GM18511 (cell line): Measurements from ENCODE around the gene EGFR.
"Not testable (repeated sequence)": the region's sequence is repeated elsewhere in the genome, so short reads cannot be mapped to it uniquely, and the experiment has no call there.

Experiments
- ATAC-seq: cut with Tn5 transposase; IDR thresholded peaks from one replicate; pipeline ENCODE4 v1.9.1; 2021; ENCODE audit warnings: mild to moderate bottlenecking, moderate library complexity; ENCODE audit not compliant: unreplicated experiment

EGFR gene

GRCh38 chr7:55034776-55035175 lies 16.0 kb downstream of the EGFR start:
- ATAC-seq, result no peak

GRCh38 chr7:55035410-55035809 lies 16.6 kb downstream of the EGFR start:
- ATAC-seq, result not testable (repeated sequence)

DNA sequence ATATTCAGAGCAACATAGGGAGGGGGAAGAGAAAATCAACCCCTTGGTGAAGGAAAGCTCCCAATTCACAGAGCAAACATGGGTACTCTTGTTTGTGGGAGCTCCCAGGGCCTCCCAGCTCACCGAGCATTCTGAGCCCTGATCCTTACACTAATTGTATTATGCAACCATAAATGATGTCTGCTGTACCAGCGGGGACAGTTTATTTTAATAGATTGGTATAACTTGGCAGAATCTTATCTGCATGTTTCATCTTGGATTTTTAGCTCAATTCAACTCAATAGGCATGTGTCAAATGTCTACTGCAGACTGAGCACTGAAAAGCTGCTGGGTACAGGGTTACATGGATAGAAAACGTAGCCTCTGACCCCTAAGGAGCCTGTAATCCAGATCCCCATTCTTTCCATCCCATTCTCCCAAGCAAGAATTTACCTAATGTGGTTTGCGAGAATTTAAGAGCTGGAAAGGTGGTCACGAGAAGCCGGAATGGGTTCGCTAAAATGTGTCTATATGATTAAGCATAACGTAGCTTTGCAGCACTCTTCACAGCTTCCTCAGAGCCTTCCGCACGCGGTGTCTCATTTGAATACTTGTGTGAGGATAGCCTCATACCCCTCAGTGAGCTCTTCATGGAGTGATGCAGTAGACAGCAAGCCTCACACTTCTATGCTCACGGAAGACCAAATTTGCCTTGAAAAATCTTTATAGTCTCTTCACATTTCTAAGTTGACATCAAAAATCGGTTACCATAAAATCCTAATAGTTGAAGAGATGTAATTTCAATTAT lies 18.3 kb downstream of the EGFR start:
- no peak for ATAC-seq

DNA sequence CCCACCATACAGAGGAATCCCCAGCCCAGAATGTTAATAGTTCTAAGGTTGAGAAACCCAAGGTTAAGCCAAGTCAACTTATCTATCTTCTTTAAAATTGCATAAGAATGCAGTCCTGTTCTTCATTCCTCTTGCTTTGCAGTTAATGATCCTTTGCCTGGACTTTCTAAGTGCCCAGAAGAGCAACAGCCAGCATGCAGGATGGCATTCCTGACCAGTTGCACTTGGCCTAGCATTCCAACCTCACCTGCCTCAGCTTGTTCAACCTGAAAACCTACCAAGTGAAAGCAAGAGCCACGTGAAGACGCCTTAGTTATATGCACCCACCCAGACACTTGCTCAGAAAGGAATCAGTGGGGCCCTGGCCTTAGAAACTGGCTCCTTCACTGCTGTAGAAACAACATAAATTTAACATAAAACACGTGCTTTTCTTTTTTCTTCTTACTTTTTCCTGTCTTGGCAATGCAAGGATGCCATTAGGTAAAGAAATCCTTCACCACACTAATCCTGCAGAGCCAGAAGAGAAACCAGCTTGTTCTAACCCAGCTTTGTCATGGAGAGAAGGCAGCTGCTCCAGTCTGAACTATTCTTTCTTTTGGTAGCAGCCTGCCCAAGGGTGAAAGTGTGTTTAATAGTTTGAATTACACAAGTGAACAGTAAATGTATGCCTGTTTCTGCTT lies 25.0 kb downstream of the EGFR start:
- ATAC-seq, result no peak

GRCh38 chr7:55044371-55044717 lies 25.5 kb downstream of the EGFR start:
- no peak for ATAC-seq

DNA sequence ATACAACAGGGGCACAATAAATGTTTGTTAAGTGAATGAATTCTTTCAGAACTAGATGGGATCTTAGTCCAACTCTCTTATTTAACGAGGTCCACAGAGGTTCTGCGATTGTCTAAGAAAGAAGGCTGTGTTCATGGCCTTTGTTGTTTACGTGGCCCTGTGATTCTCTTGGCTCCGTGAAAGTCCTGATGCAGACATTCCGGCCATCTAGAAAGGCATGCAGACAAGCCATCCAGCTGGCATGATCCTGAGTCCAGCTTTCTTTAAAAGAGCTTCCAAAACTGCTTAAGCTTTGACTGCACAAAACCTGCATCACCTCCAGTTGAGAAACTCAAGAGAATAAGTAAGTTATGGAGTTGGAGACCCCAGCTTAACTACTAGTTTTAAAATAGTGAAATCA lies 26.0 kb downstream of the EGFR start:
- no peak for ATAC-seq

GRCh38 chr7:55046582-55047342 lies 27.9 kb downstream of the EGFR start:
- no peak for ATAC-seq

DNA sequence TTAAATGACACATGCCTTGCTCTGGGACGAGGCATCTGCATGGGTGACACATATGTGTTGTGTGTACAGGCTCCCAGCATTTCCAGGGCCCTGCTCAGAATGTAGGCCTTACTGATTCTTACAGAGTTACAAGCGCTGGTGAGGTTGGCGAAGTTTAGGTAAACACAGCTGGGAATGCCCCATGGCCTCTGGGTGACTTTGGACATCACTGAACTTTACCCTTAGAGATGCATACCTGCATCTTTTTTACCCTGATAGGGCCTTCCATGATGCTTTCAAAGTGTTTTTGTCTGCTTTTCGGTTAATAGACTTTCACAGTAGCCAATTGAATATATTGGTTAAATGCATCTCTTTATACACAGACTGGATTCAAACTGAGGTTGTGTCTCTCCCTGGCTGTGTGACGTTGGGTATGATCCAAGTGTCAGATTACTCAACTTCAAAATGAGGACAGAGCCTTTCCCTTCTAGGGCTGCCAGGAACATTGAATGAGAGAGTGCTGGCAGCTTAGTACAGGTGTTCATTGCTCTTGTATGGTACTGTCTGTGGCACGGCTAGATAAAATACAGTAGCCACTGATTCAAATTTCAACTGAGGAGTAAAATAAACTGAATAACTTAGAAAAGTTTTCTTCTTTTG lies 29.5 kb downstream of the EGFR start:
- no peak for ATAC-seq

DNA sequence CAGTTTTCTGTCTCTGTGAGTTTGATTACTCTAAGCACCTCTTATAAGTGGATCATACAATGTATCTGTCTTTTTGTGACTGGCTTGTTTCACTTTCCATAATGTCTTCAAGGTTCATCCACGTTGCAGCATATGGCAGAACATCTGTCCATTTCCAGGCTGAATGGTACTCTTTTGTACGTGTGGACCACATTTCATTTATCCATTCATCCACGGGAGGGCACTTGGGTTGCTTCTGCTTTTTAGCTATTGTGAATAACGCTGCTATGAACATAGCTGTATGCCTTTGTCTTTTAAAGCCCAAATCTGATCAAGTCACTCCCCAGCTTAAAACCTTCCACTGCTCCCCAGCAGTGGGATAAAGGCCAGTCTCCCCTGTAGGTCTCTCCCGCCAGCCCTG lies 31.5 kb downstream of the EGFR start:
- ATAC-seq, result no peak

DNA sequence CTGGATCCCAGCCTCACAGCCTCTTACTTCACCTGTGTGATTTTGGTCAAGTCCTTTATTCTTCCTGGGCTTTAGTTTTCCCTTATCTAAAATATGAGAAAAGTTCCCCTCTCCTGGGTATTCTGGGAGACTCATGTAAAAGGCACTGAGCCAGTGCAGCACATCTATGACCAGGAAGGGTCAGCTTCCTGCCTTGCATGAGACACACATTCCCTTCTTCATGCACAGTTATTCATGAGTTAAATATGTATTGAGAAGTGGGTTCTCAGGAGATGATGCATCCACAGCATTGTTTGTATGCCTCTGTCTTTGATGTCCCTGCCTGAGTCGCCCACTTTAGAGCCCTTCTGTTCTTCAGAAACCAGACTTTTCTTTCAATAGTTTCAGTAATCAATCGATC lies 33.3 kb downstream of the EGFR start:
- no peak for ATAC-seq

GRCh38 chr7:55052741-55053427 lies 34.1 kb downstream of the EGFR start:
- no peak for ATAC-seq

- no peak for ATAC-seq
Observed at GRCh38 chr7:55053651-55054571, 35.1 kb downstream of the EGFR start.

- ATAC-seq, result no peak
Observed at GRCh38 chr7:55054758-55055157, 35.9 kb downstream of the EGFR start.

- ATAC-seq, result no peak
Observed at GRCh38 chr7:55055479-55055878, 36.7 kb downstream of the EGFR start.

DNA sequence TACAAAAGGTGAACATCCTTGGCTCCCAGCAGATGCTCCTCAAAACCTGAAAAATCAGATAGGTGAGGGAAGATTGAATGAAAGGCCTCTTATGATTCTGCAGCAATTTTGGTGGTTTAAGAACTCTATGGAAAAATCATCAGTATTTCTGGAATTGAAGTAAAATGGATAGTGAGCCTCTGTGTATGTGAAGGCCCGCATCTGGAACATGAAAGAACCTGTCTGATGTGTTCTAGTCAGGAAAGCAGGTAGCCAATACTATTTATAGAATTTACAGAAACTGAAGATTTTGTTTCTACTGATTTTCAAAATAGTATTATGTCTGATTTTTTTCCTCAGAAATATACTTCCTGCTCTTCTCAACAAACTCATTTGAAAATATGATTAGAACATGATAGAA lies 37.3 kb downstream of the EGFR start:
- no peak for ATAC-seq

GRCh38 chr7:55056577-55057480 lies 38.0 kb downstream of the EGFR start:
- no peak for ATAC-seq

DNA sequence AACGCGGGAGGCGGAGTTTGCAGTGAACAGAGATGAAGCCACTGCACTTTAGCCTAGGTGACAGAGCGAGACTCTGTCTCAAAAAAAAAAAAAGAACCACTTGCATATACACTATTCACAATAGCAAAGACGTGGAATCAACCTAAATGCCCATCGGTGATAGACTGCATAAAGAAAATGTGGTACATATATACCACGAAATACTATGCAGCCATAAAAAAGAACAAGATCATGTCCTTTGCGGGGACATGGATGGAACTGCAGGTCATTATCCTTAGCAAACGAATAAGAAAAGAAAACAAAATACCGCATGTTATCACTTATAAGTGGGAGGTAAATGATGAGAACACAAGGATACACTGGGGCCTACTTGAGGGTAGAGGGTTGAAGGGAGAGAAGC lies 39.5 kb downstream of the EGFR start:
- no peak for ATAC-seq

GRCh38 chr7:55059021-55059420 lies 40.2 kb downstream of the EGFR start:
- ATAC-seq, result no peak

DNA sequence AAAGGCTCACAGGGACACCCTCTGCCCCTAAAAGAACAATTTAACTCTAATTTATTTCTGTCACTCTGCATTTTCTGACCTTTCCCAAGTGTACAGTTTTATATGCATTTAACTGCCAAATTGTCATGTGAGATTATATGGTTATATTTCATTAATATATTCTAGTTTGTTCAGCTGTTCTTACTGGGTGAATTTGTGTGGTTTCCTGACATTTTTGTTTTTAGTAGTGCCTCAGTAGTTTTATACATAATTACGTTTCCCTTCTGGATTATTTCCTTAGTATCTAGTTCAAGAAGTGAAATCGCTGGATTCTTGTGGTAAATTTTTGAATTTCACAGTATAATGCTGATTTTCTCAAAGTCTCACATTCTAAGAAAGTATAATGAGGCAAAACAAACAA lies 41.3 kb downstream of the EGFR start:
- ATAC-seq, result no peak
